Measurements from ENCODE around the gene PDP2.

- TF ChIP-seq CTCF (IDR thresholded peaks at IDR 0.05 in 8 of 11, conservative IDR thresholded peaks at IDR 0.05 in 3 of 11) (no peak), POLR2AphosphoS5 (IDR thresholded peaks at IDR 0.05) (no peak)
Measured at GRCh38 chr16:66918803-66919568, 38.7 kb downstream of the PDP2 start, which contains the start of gene CDH16.
